Measurements from ENCODE around the gene TAB2.

Gene TAB2

GRCh38 chr6:149317644-149318571, at the start of gene TAB2:
TSS of gene TAB2 (plus strand) at chr6:149317712. CDS start at chr6:149369998, 52,286 bp downstream.
- DNase-seq, result no peak

- DNase-seq, result no peak
Measured at GRCh38 chr6:149268146-149268545, 49.4 kb upstream of the TAB2 start.

GRCh38 chr6:149268768-149269167, 48.7 kb upstream of the TAB2 start:
- no peak for DNase-seq

- no peak for DNase-seq
Measured at GRCh38 chr6:149270616-149271015, 46.9 kb upstream of the TAB2 start.

GRCh38 chr6:149271348-149272340, 45.9 kb upstream of the TAB2 start:
- no peak for DNase-seq

- no peak for DNase-seq
Measured at GRCh38 chr6:149273318-149273717, 44.2 kb upstream of the TAB2 start.

- no peak for DNase-seq
Measured at GRCh38 chr6:149275621-149276020, 41.9 kb upstream of the TAB2 start.

GRCh38 chr6:149277621-149278020, 39.9 kb upstream of the TAB2 start:
- DNase-seq, result no peak

- DNase-seq, result no peak
Measured at GRCh38 chr6:149278997-149279396, 38.5 kb upstream of the TAB2 start.

GRCh38 chr6:149284904-149285303, 32.6 kb upstream of the TAB2 start:
- no peak for DNase-seq

- DNase-seq, result no peak
Measured at GRCh38 chr6:149285626-149286025, 31.9 kb upstream of the TAB2 start.

- DNase-seq, result no peak
Measured at GRCh38 chr6:149286905-149287304, 30.6 kb upstream of the TAB2 start.

GRCh38 chr6:149289192-149289781, 28.2 kb upstream of the TAB2 start:
- DNase-seq, result no peak

- no peak for DNase-seq
Measured at GRCh38 chr6:149289966-149290365, 27.5 kb upstream of the TAB2 start.

GRCh38 chr6:149293244-149293643, 24.3 kb upstream of the TAB2 start:
- DNase-seq, result no peak

GRCh38 chr6:149300563-149300962, 16.9 kb upstream of the TAB2 start:
- DNase-seq, result no peak

GRCh38 chr6:149302723-149303122, 14.8 kb upstream of the TAB2 start:
- no peak for DNase-seq

- DNase-seq, result no peak
Measured at GRCh38 chr6:149303468-149303867, 14.0 kb upstream of the TAB2 start.

GRCh38 chr6:149305372-149305771, 12.1 kb upstream of the TAB2 start:
- no peak for DNase-seq

- DNase-seq, result no peak
Measured at GRCh38 chr6:149306967-149307366, 10.5 kb upstream of the TAB2 start.

GRCh38 chr6:149311293-149311692, 6.2 kb upstream of the TAB2 start:
- DNase-seq, result no peak

- no peak for DNase-seq
Measured at GRCh38 chr6:149311766-149312165, 5.7 kb upstream of the TAB2 start.

GRCh38 chr6:149313070-149313469, 4.4 kb upstream of the TAB2 start:
- DNase-seq, result no peak
